Small intestine (tissue), 16 donors: Measurements from ENCODE around the gene NIF3L1. TPM values are rescaled to one million over a fixed set of nuclear protein-coding genes. Genes with fewer than 3 reads are reported as not detected.

Source experiments
- DNase-seq, 2 donors: peaks; one replicate each; pipeline versions ENCODE4 v3.0.0 to v3.0.0-alpha.2; 2013
- FAIRE-seq: peaks from 2 replicates; lab custom pipeline; 2012; peaks lifted over from hg19 to GRCh38; lab: Jason Lieb, UNC
- H3K27ac ChIP-seq, 3 donors: one replicate each; pipeline ENCODE4 v1.5.1; 2013; ENCODE audit warnings: low read length in 2 of 3, mild to moderate bottlenecking in 2 of 3, control low read depth in 1 of 3, inconsistent platforms in 1 of 3, low read depth in 1 of 3, moderate library complexity in 1 of 3
- H3K27me3 ChIP-seq, 3 donors: one replicate each; pipeline ENCODE4 v1.6.1; 2013; ENCODE audit warnings: low read length in 3 of 3, inconsistent platforms in 1 of 3; ENCODE audit not compliant: control insufficient read depth in 3 of 3, insufficient read depth in 3 of 3
- H3K36me3 ChIP-seq, 3 donors: one replicate each; pipeline ENCODE4 v1.6.1; 2013; ENCODE audit warnings: low read length in 3 of 3, inconsistent platforms in 1 of 3, low read depth in 1 of 3, mild to moderate bottlenecking in 1 of 3, moderate library complexity in 1 of 3; ENCODE audit not compliant: control insufficient read depth in 3 of 3, insufficient read depth in 2 of 3
- H3K4me1 ChIP-seq, 3 donors: one replicate each; pipeline ENCODE4 v1.6.1; 2013; ENCODE audit warnings: low read length in 2 of 3, inconsistent platforms in 1 of 3, low read depth in 1 of 3, mild to moderate bottlenecking in 1 of 3, moderate library complexity in 1 of 3; ENCODE audit not compliant: control insufficient read depth in 3 of 3, insufficient read depth in 2 of 3
- H3K4me3 ChIP-seq, 3 donors: one replicate each; pipeline ENCODE4 v1.5.1; 2013; ENCODE audit warnings: low read length in 3 of 3, control low read depth in 1 of 3, inconsistent platforms in 1 of 3, low read depth in 1 of 3, mild to moderate bottlenecking in 1 of 3, moderate library complexity in 1 of 3
- H3K9me3 ChIP-seq, 2 donors: one replicate each; pipeline ENCODE4 v1.6.1; 2013; ENCODE audit warnings: low read depth in 1 of 2, low read length in 1 of 2; ENCODE audit not compliant: control insufficient read depth in 2 of 2, insufficient read depth in 1 of 2
- WGBS, 3 donors: extraction: QIAGEN DNeasy Blood & Tissue Kit; methylation state at CpG; one replicate each; pipeline ENCODE4 v1.1.7; 2013; 5-methylcytosine and 5-hydroxymethylcytosine counted together
- long read RNA-seq, 10 donors: transcript quantifications; one replicate each; lab custom pipeline, GENCODE V29; 2026
- polyA plus RNA-seq, 4 donors: library from polyadenylated mRNA; stranded (reverse) in 3 of 4; unstranded in 1 of 4; fragments of 200-250 nt in 3 of 4; fragments of 120-200 nt in 1 of 4; gene quantifications; one replicate each; pipeline versions ENCODE4 v1.2.1 to v1.2.3, GENCODE V29; 2013
- donor health status: healthy with polysubstance abuse.
- donor health status: control.
- donor health status: control.
- donor health status: Bipolar disorder and iron deficiency.
- donor health status: healthy.

Gene NIF3L1
- polyA plus RNA-seq: 10 to 100 TPM; 17.6 to 33.2 (median 28.2) TPM
- long read RNA-seq, donor 1: 0 reads
- long read RNA-seq, donor 2: 0 reads
- long read RNA-seq, donor 3, partial matches to known transcripts: 7 of 7 reads
- long read RNA-seq, donor 3, other reads (novel, unspliced or antisense): 0 of 7 reads
- long read RNA-seq, donor 4: 0 reads
- long read RNA-seq, donor 5: 0 reads
- long read RNA-seq, donor 6, partial matches to known transcripts: 7 of 9 reads
- long read RNA-seq, donor 6, other reads (novel, unspliced or antisense): 0 of 9 reads
- long read RNA-seq, donor 7: 0 reads
- long read RNA-seq, donor 8, partial matches to known transcripts: 0 of 1 reads
- long read RNA-seq, donor 8, other reads (novel, unspliced or antisense): 0 of 1 reads
- long read RNA-seq, donor 9: 0 reads
- long read RNA-seq, donor 10, partial matches to known transcripts: 15 of 15 reads
- long read RNA-seq, donor 10, other reads (novel, unspliced or antisense): 0 of 15 reads

GRCh38 chr2:200888704-200889625 is at the start of gene NIF3L1, which contains the start of gene PPIL3:
Gene NIF3L1, plus strand, starts transcription at chr2:200889371. Its CDS starts 2,573 bp downstream, at chr2:200891944.
Gene PPIL3, minus strand, starts transcription at chr2:200889077. Its CDS starts 1,462 bp downstream, at chr2:200887615.
- no peaks in the 10 kb centered on the region for H3K9me3 ChIP-seq
- no peak for FAIRE-seq
- peak within 1 kb of the TSS; percentile 60 to 69 (median 68) for H3K4me3 ChIP-seq
- H3K27me3 ChIP-seq: no peaks in the 10 kb centered on the region
- DNase-seq: peak; percentile 98
- WGBS, 3 donors: 0 to 1% (median 0%) methylated on average over 50 of the region's 50 CpGs
- peak within 1 kb of the TSS; percentile 89 to 98 (median 93) for H3K27ac ChIP-seq
- H3K36me3 ChIP-seq: peaks cover 0 to 18% (median 0%) of the 10 kb centered on the region in 3 donors
- peaks cover 0 to 8% (median 4%) of the 10 kb centered on the region in 3 donors for H3K4me1 ChIP-seq

GRCh38 chr2:200839513-200839912 is 49.7 kb upstream of the NIF3L1 start:
- Histone ChIP-seq H3K9me3 (peaks cover 0 to 9% of the 10 kb centered on the region in 2 donors), H3K36me3 (no peaks in the 10 kb centered on the region), H3K4me1 (no peaks in the 10 kb centered on the region), H3K27ac (no peak overlapping the region), H3K4me3 (no peak overlapping the region), H3K27me3 (no peaks in the 10 kb centered on the region)
- DNase-seq (no peak), FAIRE-seq (no peak)
- 67 to 85% (median 85%) methylated on average over 3 of the region's 3 CpGs for WGBS, 3 donors

- Histone ChIP-seq H3K36me3 (no peaks in the 10 kb centered on the region), H3K9me3 (no peaks in the 10 kb centered on the region), H3K4me1 (no peaks in the 10 kb centered on the region), H3K4me3 (no peak overlapping the region), H3K27ac (no peak overlapping the region), H3K27me3 (no peaks in the 10 kb centered on the region)
- whole genome bisulfite sequencing, 3 donors: 83 to 92% (median 85%) methylated on average over 24 of the region's 24 CpGs
- no peak for FAIRE-seq
- no peak for DNase-seq
These were observed 44.9 kb upstream of the NIF3L1 start for GRCh38 chr2:200843993-200844948.

GRCh38 chr2:200845194-200845593 is 44.0 kb upstream of the NIF3L1 start:
- H3K27ac ChIP-seq: no peak overlapping the region
- no peaks in the 10 kb centered on the region for H3K4me1 ChIP-seq
- DNase-seq (no peak), FAIRE-seq (no peak)
- H3K4me3 ChIP-seq: no peak overlapping the region
- no peaks in the 10 kb centered on the region for H3K27me3 ChIP-seq
- peaks cover 0 to under 1% (median 0%) of the 10 kb centered on the region in 3 donors for H3K36me3 ChIP-seq
- no peaks in the 10 kb centered on the region for H3K9me3 ChIP-seq
- WGBS, 3 donors: 79 to 92% (median 86%) methylated on average over 4 to 5 of the region's 5 CpGs

GRCh38 chr2:200845669-200846325 is 43.4 kb upstream of the NIF3L1 start:
- Histone ChIP-seq H3K36me3 (peaks cover 0 to 6% (median 0%) of the 10 kb centered on the region in 3 donors), H3K4me3 (no peak overlapping the region), H3K27ac (no peak overlapping the region), H3K9me3 (no peaks in the 10 kb centered on the region), H3K4me1 (no peaks in the 10 kb centered on the region), H3K27me3 (no peaks in the 10 kb centered on the region)
- DNase-seq (no peak), FAIRE-seq (no peak)
- 78 to 89% (median 83%) methylated on average over 10 of the region's 10 CpGs for WGBS, 3 donors

- no peak for FAIRE-seq
These were observed 41.9 kb upstream of the NIF3L1 start for GRCh38 chr2:200847269-200847668.

GRCh38 chr2:200847939-200848338 is 41.2 kb upstream of the NIF3L1 start:
- Histone ChIP-seq H3K4me1 (no peaks in the 10 kb centered on the region), H3K9me3 (no peaks in the 10 kb centered on the region), H3K36me3 (peaks cover 8 to 17% (median 13%) of the 10 kb centered on the region in 3 donors), H3K27ac (no peak overlapping the region), H3K27me3 (no peaks in the 10 kb centered on the region), H3K4me3 (no peak overlapping the region)
- FAIRE-seq (no peak), DNase-seq (no peak)
- 70 to 83% (median 82%) methylated on average over 4 of the region's 4 CpGs for WGBS, 3 donors

More at GRCh38 chr2:200847269-200847668, 41.9 kb upstream of the NIF3L1 start:
- Histone ChIP-seq H3K4me1 (no peaks in the 10 kb centered on the region), H3K27ac (no peak overlapping the region), H3K27me3 (no peaks in the 10 kb centered on the region), H3K4me3 (no peak overlapping the region), H3K36me3 (peaks cover 4 to 13% (median 12%) of the 10 kb centered on the region in 3 donors), H3K9me3 (no peaks in the 10 kb centered on the region)
- DNase-seq: no peak
